SK-N-SH treated with all-trans-retinoic acid at 6 μM for 48 hours (cell line): ENCODE data around the gene FBXL22.

Source experiments
- RARB ChIP-seq: fragments of 250-450 bp; sonication (Bioruptor Pico); IDR thresholded peaks from 2 replicates; pipeline ENCODE4 v1.8.0; 2021; ENCODE audit warnings: mild to moderate bottlenecking, moderate library complexity
- TOX ChIP-seq: fragments of 250-450 bp; sonication (Bioruptor Pico); IDR thresholded peaks from 2 replicates; pipeline ENCODE4 v1.8.0; 2021; ENCODE audit warnings: mild to moderate bottlenecking, moderate library complexity, borderline replicate concordance
- ZFP3 ChIP-seq: fragments of 250-450 bp; sonication (Bioruptor Pico); IDR thresholded peaks from 2 replicates; pipeline ENCODE4 v1.5.0; 2020; ENCODE audit warnings: mild to moderate bottlenecking, moderate library complexity
- TF ChIP-seq, protein P1 (sequence below): fragments of 250-450 bp; sonication (Bioruptor Pico); IDR thresholded peaks from 2 replicates; pipeline ENCODE4 v1.5.0; 2020; ENCODE audit warnings: mild to moderate bottlenecking, moderate library complexity

DNA sequence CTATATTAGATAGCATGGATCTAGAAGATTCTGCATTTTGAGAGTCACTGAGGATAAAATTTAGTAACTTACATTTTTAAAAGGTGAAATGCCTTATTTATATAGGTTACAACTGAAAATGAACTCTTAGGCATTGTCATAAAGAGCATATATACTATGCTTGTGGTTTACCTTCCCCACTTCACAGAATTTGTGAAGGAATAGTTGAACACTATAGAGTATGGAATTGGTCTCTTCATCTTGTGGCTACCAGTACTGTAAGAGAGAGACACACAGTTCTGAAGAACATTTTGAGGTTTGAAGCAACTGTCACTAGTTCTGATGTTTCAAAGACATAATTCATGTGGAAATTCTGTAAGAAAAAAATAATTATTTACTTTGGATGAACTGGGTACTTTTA is 41.7 kb upstream of the FBXL22 start:
- TF ChIP-seq, protein P1, sequence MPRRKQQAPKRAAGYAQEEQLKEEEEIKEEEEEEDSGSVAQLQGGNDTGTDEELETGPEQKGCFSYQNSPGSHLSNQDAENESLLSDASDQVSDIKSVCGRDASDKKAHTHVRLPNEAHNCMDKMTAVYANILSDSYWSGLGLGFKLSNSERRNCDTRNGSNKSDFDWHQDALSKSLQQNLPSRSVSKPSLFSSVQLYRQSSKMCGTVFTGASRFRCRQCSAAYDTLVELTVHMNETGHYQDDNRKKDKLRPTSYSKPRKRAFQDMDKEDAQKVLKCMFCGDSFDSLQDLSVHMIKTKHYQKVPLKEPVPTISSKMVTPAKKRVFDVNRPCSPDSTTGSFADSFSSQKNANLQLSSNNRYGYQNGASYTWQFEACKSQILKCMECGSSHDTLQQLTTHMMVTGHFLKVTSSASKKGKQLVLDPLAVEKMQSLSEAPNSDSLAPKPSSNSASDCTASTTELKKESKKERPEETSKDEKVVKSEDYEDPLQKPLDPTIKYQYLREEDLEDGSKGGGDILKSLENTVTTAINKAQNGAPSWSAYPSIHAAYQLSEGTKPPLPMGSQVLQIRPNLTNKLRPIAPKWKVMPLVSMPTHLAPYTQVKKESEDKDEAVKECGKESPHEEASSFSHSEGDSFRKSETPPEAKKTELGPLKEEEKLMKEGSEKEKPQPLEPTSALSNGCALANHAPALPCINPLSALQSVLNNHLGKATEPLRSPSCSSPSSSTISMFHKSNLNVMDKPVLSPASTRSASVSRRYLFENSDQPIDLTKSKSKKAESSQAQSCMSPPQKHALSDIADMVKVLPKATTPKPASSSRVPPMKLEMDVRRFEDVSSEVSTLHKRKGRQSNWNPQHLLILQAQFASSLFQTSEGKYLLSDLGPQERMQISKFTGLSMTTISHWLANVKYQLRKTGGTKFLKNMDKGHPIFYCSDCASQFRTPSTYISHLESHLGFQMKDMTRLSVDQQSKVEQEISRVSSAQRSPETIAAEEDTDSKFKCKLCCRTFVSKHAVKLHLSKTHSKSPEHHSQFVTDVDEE (CRISPR knock-in tag), result no peak
- no peak for TF ChIP-seq ZFP3 (CRISPR knock-in tag)
- no peak for TF ChIP-seq TOX (CRISPR knock-in tag)
- TF ChIP-seq RARB (CRISPR knock-in tag), result no peak
